A549 (cell line): Measurements from ENCODE around the gene CA10. TPM values are rescaled to one million over a fixed set of nuclear protein-coding genes. Genes with fewer than 3 reads are reported as not detected.

Experiments
- ATAC-seq, 2 experiments: fragments of 200-7000 bp in 1 of 2; fragments of >200 bp in 1 of 2; cut with Nextera tagmentation in 1 of 2; cut with Tn5 transposase in 1 of 2; 3 replicates each; pipeline versions ENCODE4 v1.8.0 to v1.9.1; 2018 to 2020; ENCODE audit warnings: mild to moderate bottlenecking in 1 of 2, moderate library complexity in 1 of 2
- CTCF ChIA-PET: fragments of 300-600 bp; sonication (Branson Sonifier 250); formaldehyde crosslinking; extraction: SDS; loops from one replicate; lab custom pipeline; 2021; ENCODE audit warnings: antibody characterized with exemption, inconsistent platforms; lab: Yijun Ruan, JAX
- POLR2A ChIA-PET: fragments of 350-600 bp; formaldehyde crosslinking; extraction: SDS; loops from one replicate; lab custom pipeline; 2021; ENCODE audit warnings: antibody characterized with exemption, inconsistent platforms; lab: Yijun Ruan, JAX
- DNase-seq, 2 experiments: peaks; one replicate each; pipeline versions ENCODE4 v3.0.0 to v3.0.0-alpha.2; 2011 to 2016; ENCODE audit warnings: low read depth in 1 of 2, low spot score in 1 of 2
- FAIRE-seq: peaks from 2 replicates; lab custom pipeline; 2011; peaks lifted over from hg19 to GRCh38; lab: Jason Lieb, UNC
- H3K27ac ChIP-seq, 2 experiments: fragments of >200 bp; sonication (Bioruptor Twin); formaldehyde crosslinking; 3 replicates each; pipeline ENCODE4 v1.5.1; 2016 to 2017
- H3K4me1 ChIP-seq: fragments of >200 bp; sonication (Bioruptor Twin); formaldehyde crosslinking; 3 replicates; pipeline ENCODE4 v1.6.1; 2016
- H3K4me2 ChIP-seq: fragments of >200 bp; sonication (Bioruptor Twin); formaldehyde crosslinking; 3 replicates; pipeline ENCODE4 v1.6.1; 2016
- H3K4me3 ChIP-seq: fragments of >200 bp; sonication (Bioruptor Twin); formaldehyde crosslinking; 3 replicates; pipeline ENCODE4 v1.5.1; 2016
- H3K9me3 ChIP-seq: fragments of >200 bp; sonication (Bioruptor Twin); formaldehyde crosslinking; 3 replicates; pipeline ENCODE4 v1.6.1; 2016
- CBX8 ChIP-seq: fragments of 200-600 bp; sonication (generic); IDR thresholded peaks from 2 replicates; pipeline ENCODE4 v1.6.1; 2016
- CHD4 ChIP-seq: fragments of 200-600 bp; sonication (generic); IDR thresholded peaks from 2 replicates; pipeline ENCODE4 v1.6.1; 2016; ENCODE audit warnings: antibody characterized with exemption, mild to moderate bottlenecking, borderline replicate concordance
- EHF ChIP-seq: fragments of 250-450 bp; sonication (Bioruptor Pico); IDR thresholded peaks from 2 replicates; pipeline ENCODE4 v1.5.0; 2020; ENCODE audit warnings: mild to moderate bottlenecking
- EHMT2 ChIP-seq: fragments of 200-600 bp; sonication (generic); IDR thresholded peaks from 2 replicates; pipeline ENCODE4 v1.6.1; 2016; ENCODE audit warnings: antibody characterized with exemption, low read depth, mild to moderate bottlenecking, moderate library complexity
- EP300 ChIP-seq, 2 experiments: fragments of >200 bp; sonication (Bioruptor Twin); formaldehyde crosslinking; IDR thresholded peaks; 2 replicates in 1 of 2; 3 replicates in 1 of 2; pipeline ENCODE4 v1.6.1; 2016 to 2017
- FOXS1 ChIP-seq: fragments of 250-450 bp; sonication (Bioruptor Pico); IDR thresholded peaks from 2 replicates; pipeline ENCODE4 v1.5.0; 2020; ENCODE audit warnings: mild to moderate bottlenecking, moderate library complexity
- JUN ChIP-seq, 2 experiments: fragments of >200 bp; sonication (Bioruptor Twin); formaldehyde crosslinking; IDR thresholded peaks; 2 replicates in 1 of 2; 3 replicates in 1 of 2; pipeline ENCODE4 v1.6.1; 2016 to 2017
- JUNB ChIP-seq: fragments of >200 bp; sonication (Bioruptor Twin); formaldehyde crosslinking; IDR thresholded peaks from 2 replicates; pipeline ENCODE4 v1.6.1; 2016
- KDM5A ChIP-seq: fragments of 200-600 bp; sonication (generic); IDR thresholded peaks from 2 replicates; pipeline ENCODE4 v1.6.1; 2016; ENCODE audit warnings: antibody characterized with exemption, mild to moderate bottlenecking
- NPAS2 ChIP-seq: fragments of 250-450 bp; sonication (Bioruptor Pico); IDR thresholded peaks from 2 replicates; pipeline ENCODE4 v1.8.0; 2022; ENCODE audit warnings: mild to moderate bottlenecking, moderate library complexity, borderline replicate concordance
- NR3C1 ChIP-seq: fragments of >200 bp; sonication (Bioruptor Twin); formaldehyde crosslinking; IDR thresholded peaks from 3 replicates; pipeline ENCODE4 v1.6.1; 2017
- PHF8 ChIP-seq: fragments of 200-600 bp; sonication (generic); IDR thresholded peaks from 2 replicates; pipeline ENCODE4 v1.6.1; 2016; ENCODE audit warnings: low read depth, mild to moderate bottlenecking, antibody characterized with exemption, moderate library complexity, borderline replicate concordance
- POLR2A ChIP-seq: IDR thresholded peaks from 2 replicates; pipeline ENCODE4 v1.6.1; 2012; ENCODE audit warnings: mild to moderate bottlenecking, low read length
- POLR2AphosphoS2 ChIP-seq: conservative IDR thresholded peaks from 2 replicates; pipeline ENCODE4 v1.6.1; 2012; ENCODE audit warnings: low read length, improper control_type of control experiment, inconsistent platforms
- RFX5 ChIP-seq: fragments of 450-650 bp; IDR thresholded peaks from 2 replicates; pipeline ENCODE4 v1.7.1; 2014; ENCODE audit warnings: antibody characterized with exemption, mild to moderate bottlenecking, moderate library complexity
- TP53 ChIP-seq: fragments of 250-450 bp; sonication (Bioruptor Pico); IDR thresholded peaks from 2 replicates; pipeline ENCODE4 v1.5.0; 2021; ENCODE audit warnings: mild to moderate bottlenecking, moderate library complexity
- ZC3H11A ChIP-seq: fragments of 450-650 bp; IDR thresholded peaks from 2 replicates; pipeline ENCODE4 v1.6.1; 2014; ENCODE audit warnings: antibody characterized with exemption, mild to moderate bottlenecking
- ZNF302 ChIP-seq: fragments of 250-450 bp; sonication (Bioruptor Pico); IDR thresholded peaks from 2 replicates; pipeline ENCODE4 v1.9.0; 2021; ENCODE audit warnings: inconsistent platforms, mild to moderate bottlenecking, moderate library complexity
- ZSCAN20 ChIP-seq: fragments of 250-450 bp; sonication (Bioruptor Pico); IDR thresholded peaks from 2 replicates; pipeline ENCODE4 v1.8.0; 2022; ENCODE audit warnings: mild to moderate bottlenecking, moderate library complexity
- WGBS: methylation state at CpG from one replicate; pipeline ENCODE4 v1.1.6; 2017; ENCODE audit errors: missing lambda C conversion rate; 5-methylcytosine and 5-hydroxymethylcytosine counted together
- polyA plus RNA-seq, 4 experiments: library from polyadenylated mRNA; depleted of rRNA in 3 of 4; stranded (reverse); fragments of >200 nt; fragmentation: RNase III in 1 of 4; extraction: RNeasy Plus Mini Kit Qiagen cat#74134 plus additional on column Dnase treatment in 1 of 4; gene quantifications; 2 replicates in 3 of 4; 3 replicates in 1 of 4; pipeline ENCODE4 v1.2.3, GENCODE V29; 2011 to 2017
- TF ChIP-seq, protein P1 (sequence below): fragments of 250-450 bp; sonication (Bioruptor Pico); IDR thresholded peaks from 2 replicates; pipeline ENCODE4 v1.5.0; 2021; ENCODE audit warnings: mild to moderate bottlenecking, moderate library complexity, borderline replicate concordance
- TF ChIP-seq, protein P2 (sequence below): IDR thresholded peaks from 2 replicates; pipeline ENCODE4 v1.6.1; 2012
- TF ChIP-seq, protein P3 (sequence below): fragments of >200 bp; sonication (Bioruptor Twin); formaldehyde crosslinking; IDR thresholded peaks from 2 replicates; pipeline ENCODE4 v1.6.1; 2016
- TF ChIP-seq, protein P4 (sequence below): IDR thresholded peaks from 2 replicates; pipeline ENCODE4 v1.6.1; 2012; ENCODE audit warnings: low read depth, borderline replicate concordance

Gene CA10
- polyA plus RNA-seq, 2 of the 4 experiments (the other 2 are of a cell fraction), result not detected

DNA sequence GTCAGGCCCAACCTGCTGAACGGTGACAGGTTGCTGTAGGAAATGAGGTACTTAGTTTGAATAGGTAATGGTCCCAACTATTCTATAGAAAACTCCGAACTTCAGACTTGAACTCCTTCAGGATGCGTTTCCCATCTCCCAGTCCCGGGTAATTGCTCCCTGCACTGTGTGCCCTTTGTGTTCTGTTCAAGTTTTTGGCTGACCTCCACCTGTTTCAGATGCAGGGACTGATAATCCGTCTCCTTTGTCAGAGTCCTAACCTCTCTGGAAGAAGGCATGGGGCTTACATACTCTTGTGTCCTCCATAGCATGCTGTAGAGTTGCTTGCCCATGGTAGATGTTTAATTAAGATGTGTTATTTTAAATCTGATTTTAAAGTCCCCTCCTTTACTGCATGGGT lies 547.7 kb downstream of the CA10 start:
- WGBS, result 58% methylated on average over 5 of the region's 5 CpGs
- Histone ChIP-seq H3K4me1 (0 out of 3 replicates have a peak, but pooled peaks cover 3% of the 10 kb centered on the region), H3K4me3 (no peak overlapping the region), H3K9me3 (no peaks in the 10 kb centered on the region), H3K4me2 (no peak overlapping the region), H3K27ac (no peak overlapping the region)
- FAIRE-seq (no peak), ATAC-seq (no peak), DNase-seq (no peak)
- ChIA-PET POLR2A (no interaction called here), CTCF (no interaction called here)
- TF ChIP-seq EP300 (IDR thresholded peaks at IDR 0.05) (no peak), ZC3H11A (no peak), CHD4 (no peak), NPAS2 (CRISPR knock-in tag) (no peak), JUN (IDR thresholded peaks at IDR 0.05) (no peak)
- TF ChIP-seq, protein P1, sequence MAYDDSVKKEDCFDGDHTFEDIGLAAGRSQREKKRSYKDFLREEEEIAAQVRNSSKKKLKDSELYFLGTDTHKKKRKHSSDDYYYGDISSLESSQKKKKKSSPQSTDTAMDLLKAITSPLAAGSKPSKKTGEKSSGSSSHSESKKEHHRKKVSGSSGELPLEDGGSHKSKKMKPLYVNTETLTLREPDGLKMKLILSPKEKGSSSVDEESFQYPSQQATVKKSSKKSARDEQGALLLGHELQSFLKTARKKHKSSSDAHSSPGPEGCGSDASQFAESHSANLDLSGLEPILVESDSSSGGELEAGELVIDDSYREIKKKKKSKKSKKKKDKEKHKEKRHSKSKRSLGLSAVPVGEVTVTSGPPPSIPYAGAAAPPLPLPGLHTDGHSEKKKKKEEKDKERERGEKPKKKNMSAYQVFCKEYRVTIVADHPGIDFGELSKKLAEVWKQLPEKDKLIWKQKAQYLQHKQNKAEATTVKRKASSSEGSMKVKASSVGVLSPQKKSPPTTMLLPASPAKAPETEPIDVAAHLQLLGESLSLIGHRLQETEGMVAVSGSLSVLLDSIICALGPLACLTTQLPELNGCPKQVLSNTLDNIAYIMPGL (CRISPR knock-in tag), result no peak
- TF ChIP-seq, protein P2, sequence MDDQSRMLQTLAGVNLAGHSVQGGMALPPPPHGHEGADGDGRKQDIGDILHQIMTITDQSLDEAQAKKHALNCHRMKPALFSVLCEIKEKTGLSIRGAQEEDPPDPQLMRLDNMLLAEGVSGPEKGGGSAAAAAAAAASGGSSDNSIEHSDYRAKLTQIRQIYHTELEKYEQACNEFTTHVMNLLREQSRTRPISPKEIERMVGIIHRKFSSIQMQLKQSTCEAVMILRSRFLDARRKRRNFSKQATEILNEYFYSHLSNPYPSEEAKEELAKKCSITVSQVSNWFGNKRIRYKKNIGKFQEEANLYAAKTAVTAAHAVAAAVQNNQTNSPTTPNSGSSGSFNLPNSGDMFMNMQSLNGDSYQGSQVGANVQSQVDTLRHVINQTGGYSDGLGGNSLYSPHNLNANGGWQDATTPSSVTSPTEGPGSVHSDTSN, result no peak
- TF ChIP-seq, protein P3, sequence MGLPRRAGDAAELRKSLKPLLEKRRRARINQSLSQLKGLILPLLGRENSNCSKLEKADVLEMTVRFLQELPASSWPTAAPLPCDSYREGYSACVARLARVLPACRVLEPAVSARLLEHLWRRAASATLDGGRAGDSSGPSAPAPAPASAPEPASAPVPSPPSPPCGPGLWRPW, result no peak

DNA sequence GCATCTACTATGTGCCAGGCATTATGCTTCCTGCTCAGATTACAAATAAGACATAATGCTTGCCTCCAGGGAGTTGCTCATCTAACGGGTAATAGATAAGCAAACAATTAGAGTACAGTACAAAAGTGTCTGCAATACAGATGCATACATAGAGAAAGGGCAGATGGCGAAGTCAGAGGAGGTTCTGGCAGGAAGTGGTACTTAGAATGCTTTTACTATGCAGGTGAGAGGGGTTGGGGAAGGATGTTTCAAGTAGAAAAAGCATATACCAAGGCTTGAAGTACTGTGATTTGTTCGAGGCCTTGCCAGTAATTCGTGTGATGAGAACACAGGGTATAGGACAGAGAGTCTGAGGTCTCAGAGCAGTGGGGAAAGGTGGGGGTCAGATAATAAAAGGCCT lies 548.4 kb downstream of the CA10 start:
- POLR2A ChIA-PET, result no interaction called here
- CTCF ChIA-PET, result no interaction called here

DNA sequence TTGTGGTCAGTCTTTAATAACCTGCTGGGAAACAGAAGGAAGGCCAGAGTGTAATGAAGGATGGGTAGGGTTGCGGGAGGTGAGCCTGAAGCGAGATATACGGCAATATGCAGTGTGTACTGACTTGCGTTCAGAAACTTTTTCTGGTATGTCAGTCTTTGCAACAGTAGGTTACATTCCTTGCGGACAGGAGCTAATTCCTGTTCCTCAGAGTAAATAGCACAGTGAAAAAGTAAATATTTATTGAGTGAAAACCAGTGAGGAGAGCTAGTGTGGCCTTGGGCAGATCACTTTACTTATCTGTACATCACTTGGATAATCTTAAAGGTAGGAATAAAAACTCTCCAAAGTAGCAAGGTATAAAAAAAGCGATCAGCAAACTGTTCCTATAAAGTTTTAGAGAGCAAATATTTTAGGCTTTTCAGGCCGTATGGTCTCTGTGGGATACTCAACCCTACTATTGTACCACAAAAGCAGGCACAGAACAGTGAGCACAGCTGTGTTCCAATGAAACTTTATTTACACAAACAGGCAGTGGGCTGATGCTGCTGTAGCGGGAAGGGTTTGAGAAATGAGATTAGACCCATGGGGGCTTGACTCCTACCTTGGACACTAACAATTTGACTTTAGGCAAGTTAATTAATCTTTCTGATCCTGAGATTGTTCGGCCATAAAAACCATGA lies 550.1 kb downstream of the CA10 start:
- TF ChIP-seq, protein P2, result no peak
- no peak for TF ChIP-seq KDM5A
- no peak for TF ChIP-seq CBX8
- no peak for TF ChIP-seq EHMT2
- TF ChIP-seq NR3C1, result no peak
- no peak for TF ChIP-seq PHF8
- no peak for TF ChIP-seq POLR2AphosphoS2
- TF ChIP-seq JUNB, result no peak
- TF ChIP-seq ZNF302, result no peak
- no peak for TF ChIP-seq POLR2A
- no peak for TF ChIP-seq CHD4
- no peak for TF ChIP-seq TP53
- TF ChIP-seq, protein P4, sequence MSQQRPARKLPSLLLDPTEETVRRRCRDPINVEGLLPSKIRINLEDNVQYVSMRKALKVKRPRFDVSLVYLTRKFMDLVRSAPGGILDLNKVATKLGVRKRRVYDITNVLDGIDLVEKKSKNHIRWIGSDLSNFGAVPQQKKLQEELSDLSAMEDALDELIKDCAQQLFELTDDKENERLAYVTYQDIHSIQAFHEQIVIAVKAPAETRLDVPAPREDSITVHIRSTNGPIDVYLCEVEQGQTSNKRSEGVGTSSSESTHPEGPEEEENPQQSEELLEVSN, result no peak
- no peak for TF ChIP-seq RFX5
- no peak for TF ChIP-seq FOXS1 (CRISPR knock-in tag)
- TF ChIP-seq, protein P3, result no peak
- H3K4me2 ChIP-seq, result no peak overlapping the region; the same call in 2 of the 3 replicates
- CTCF ChIA-PET, result interaction anchor here (1.6 to 1.9 kb wide), 2 partner anchors 9 to 73 kb away, joined by 5 to 7 read pairs; no protein-coding TSS in a partner anchor
- no peak overlapping the region for H3K4me3 ChIP-seq
- WGBS, result 45% methylated on average over 9 of the region's 9 CpGs
- no peak overlapping the region for H3K27ac ChIP-seq
- POLR2A ChIA-PET, result no interaction called here
- DNase-seq, result no peak
- no peak for FAIRE-seq
- ATAC-seq, result peak in 1 of 2 experiments; percentile 44; a peak in 1 of 6 replicates
- no peaks in the 10 kb centered on the region for H3K9me3 ChIP-seq
- H3K4me1 ChIP-seq, result 0 out of 3 replicates have a peak, but pooled peaks cover 3% of the 10 kb centered on the region

More for the DNA sequence above, 548.4 kb downstream of the CA10 start:
- Histone ChIP-seq H3K4me2 (no peak overlapping the region), H3K9me3 (no peaks in the 10 kb centered on the region), H3K27ac (no peak overlapping the region), H3K4me1 (0 out of 3 replicates have a peak, but pooled peaks cover 3% of the 10 kb centered on the region), H3K4me3 (no peak overlapping the region)
- ATAC-seq, result no peak
- 33% methylated on average over 4 of the region's 4 CpGs for WGBS
- no peak for DNase-seq
- TF ChIP-seq, protein P3, result no peak
- TF ChIP-seq ZSCAN20 (CRISPR knock-in tag) (no peak), EHF (CRISPR knock-in tag) (no peak)
- no peak for FAIRE-seq
